Measurements from ENCODE around the gene SMNDC1.

DNA sequence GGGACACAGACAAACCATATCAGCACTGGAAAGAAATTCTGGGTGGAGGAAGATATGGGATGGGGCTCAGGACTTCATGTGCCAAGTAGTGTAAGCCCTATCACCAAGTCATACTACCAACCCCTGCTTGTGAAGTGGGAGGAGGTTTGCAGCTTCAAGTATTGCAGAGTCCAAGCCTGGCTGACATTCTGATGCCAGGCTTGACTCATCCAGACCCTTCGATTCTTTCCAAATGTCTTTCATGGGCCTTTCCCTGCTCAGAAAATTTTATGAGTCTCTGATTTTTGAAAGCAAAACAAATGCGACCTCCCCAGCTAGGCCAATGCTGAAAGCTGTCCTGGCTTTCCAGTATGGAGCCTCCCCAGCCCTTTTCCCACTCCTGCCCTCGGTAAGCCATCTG is 45.1 kb upstream of the SMNDC1 start:
- TF ChIP-seq, protein P1, sequence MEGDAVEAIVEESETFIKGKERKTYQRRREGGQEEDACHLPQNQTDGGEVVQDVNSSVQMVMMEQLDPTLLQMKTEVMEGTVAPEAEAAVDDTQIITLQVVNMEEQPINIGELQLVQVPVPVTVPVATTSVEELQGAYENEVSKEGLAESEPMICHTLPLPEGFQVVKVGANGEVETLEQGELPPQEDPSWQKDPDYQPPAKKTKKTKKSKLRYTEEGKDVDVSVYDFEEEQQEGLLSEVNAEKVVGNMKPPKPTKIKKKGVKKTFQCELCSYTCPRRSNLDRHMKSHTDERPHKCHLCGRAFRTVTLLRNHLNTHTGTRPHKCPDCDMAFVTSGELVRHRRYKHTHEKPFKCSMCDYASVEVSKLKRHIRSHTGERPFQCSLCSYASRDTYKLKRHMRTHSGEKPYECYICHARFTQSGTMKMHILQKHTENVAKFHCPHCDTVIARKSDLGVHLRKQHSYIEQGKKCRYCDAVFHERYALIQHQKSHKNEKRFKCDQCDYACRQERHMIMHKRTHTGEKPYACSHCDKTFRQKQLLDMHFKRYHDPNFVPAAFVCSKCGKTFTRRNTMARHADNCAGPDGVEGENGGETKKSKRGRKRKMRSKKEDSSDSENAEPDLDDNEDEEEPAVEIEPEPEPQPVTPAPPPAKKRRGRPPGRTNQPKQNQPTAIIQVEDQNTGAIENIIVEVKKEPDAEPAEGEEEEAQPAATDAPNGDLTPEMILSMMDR (IDR thresholded peaks at IDR 0.05): no peak
- no peak for TF ChIP-seq POLR2A (IDR thresholded peaks at IDR 0.05)
- no peak for TF ChIP-seq EP300 (IDR thresholded peaks at IDR 0.05; ENCODE audit: low read depth)
- no peak for TF ChIP-seq POLR2AphosphoS5 (IDR thresholded peaks at IDR 0.05)
